Transverse colon (tissue), 4 donors: Measurements from ENCODE around the gene RIPOR3.

Experiments
- EP300 ChIP-seq: sonication (generic); formaldehyde crosslinking; IDR thresholded peaks from one replicate; pipeline ENCODE4 v1.6.1; 2017; ENCODE audit warnings: antibody characterized with exemption, low read depth
- POLR2A ChIP-seq: fragments of 450-650 bp; IDR thresholded peaks from one replicate; pipeline ENCODE4 v1.6.1; 2016; ENCODE audit warnings: antibody characterized with exemption, mild to moderate bottlenecking, moderate library complexity
- POLR2AphosphoS5 ChIP-seq, 3 donors: sonication (generic); formaldehyde crosslinking; IDR thresholded peaks; one replicate each; pipeline ENCODE4 v1.6.1; 2016; ENCODE audit warnings: antibody characterized with exemption in 3 of 3
- TF ChIP-seq, protein P1 (sequence below), 5 experiments: fragments of 200-600 bp in 3 of 5; fragments of 450-650 bp in 2 of 5; sonication (generic) in 3 of 5; IDR thresholded peaks; 1 replicate in 2 of 5; 2 replicates in 3 of 5; pipeline ENCODE4 v1.5.1; 2016 to 2017; ENCODE audit warnings: antibody characterized with exemption in 5 of 5, inconsistent platforms in 3 of 5, mild to moderate bottlenecking in 2 of 5, moderate library complexity in 1 of 5

DNA sequence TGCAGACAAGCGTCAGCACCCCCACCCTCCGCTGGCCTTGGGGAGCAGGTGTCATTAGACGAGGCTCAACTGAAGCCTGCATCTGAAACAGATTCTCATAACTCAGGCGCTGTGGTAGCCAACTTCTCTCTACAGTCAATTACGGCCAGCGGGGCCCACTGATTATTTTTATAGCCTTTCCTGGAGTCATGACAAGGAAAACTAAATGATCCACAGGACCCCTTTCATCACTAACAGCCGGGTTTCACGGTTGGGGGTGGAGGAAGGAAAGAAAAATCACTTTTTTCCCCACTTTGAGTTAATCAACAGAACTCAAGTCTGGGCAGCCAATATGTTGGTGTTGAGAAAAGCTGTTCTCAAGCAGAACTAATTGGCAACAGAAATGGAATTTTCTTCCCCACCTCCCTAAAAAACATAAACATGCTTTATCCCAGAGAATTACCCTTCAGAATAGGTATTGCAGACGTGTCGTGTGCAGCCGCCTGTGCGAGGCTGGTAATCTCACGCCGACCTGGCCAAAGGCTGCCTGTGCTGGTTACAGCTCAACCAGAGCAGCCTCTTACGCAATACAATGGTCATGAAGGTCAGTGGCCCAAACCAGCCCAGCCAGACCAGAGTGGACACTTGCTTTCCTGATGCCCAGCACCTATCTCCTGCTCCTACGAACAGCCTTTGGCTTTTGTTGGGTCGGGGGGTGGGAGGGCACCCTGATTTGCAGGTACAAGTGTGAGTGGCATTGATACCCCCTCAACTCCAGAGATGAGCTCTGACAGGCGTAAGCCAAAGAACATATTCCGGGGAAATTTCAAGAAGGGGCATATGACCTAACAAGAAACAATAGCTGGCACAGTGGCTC, 11.0 kb downstream of the RIPOR3 start:
- TF ChIP-seq, protein P1, sequence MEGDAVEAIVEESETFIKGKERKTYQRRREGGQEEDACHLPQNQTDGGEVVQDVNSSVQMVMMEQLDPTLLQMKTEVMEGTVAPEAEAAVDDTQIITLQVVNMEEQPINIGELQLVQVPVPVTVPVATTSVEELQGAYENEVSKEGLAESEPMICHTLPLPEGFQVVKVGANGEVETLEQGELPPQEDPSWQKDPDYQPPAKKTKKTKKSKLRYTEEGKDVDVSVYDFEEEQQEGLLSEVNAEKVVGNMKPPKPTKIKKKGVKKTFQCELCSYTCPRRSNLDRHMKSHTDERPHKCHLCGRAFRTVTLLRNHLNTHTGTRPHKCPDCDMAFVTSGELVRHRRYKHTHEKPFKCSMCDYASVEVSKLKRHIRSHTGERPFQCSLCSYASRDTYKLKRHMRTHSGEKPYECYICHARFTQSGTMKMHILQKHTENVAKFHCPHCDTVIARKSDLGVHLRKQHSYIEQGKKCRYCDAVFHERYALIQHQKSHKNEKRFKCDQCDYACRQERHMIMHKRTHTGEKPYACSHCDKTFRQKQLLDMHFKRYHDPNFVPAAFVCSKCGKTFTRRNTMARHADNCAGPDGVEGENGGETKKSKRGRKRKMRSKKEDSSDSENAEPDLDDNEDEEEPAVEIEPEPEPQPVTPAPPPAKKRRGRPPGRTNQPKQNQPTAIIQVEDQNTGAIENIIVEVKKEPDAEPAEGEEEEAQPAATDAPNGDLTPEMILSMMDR (IDR thresholded peaks at IDR 0.05) = no peak
- TF ChIP-seq EP300 (no peak), POLR2AphosphoS5 (IDR thresholded peaks at IDR 0.05) (no peak), POLR2A (no peak)
